Mucosa of stomach (tissue), 1 donor: Measurements from ENCODE around the gene TFB2M.
"Not testable (repeated sequence)": the region's sequence is repeated elsewhere in the genome, so short reads cannot be mapped to it uniquely, and the experiment has no call there.

Source experiments
- H3K27me3 ChIP-seq: one replicate; pipeline ENCODE4 v1.7.0; 2013; ENCODE audit warnings: mild to moderate bottlenecking, low read length; ENCODE audit not compliant: control insufficient read depth, insufficient read depth
- H3K36me3 ChIP-seq: one replicate; pipeline ENCODE4 v1.7.0; 2013; ENCODE audit warnings: low read length; ENCODE audit not compliant: control insufficient read depth, insufficient read depth
- H3K4me1 ChIP-seq: one replicate; pipeline ENCODE4 v1.7.0; 2013; ENCODE audit warnings: mild to moderate bottlenecking, low read length; ENCODE audit not compliant: control insufficient read depth, insufficient read depth
- H3K4me3 ChIP-seq: one replicate; pipeline ENCODE4 v1.7.0; 2013; ENCODE audit warnings: low read length
- H3K9ac ChIP-seq: one replicate; pipeline ENCODE4 v1.7.0; 2013; ENCODE audit warnings: mild to moderate bottlenecking, low read length, moderate library complexity
- H3K9me3 ChIP-seq: one replicate; pipeline ENCODE4 v1.7.0; 2013; ENCODE audit warnings: mild to moderate bottlenecking, low read length, moderate library complexity; ENCODE audit not compliant: control insufficient read depth
- donor health status: Pancreatic carcinoma.

TFB2M gene, protein sequence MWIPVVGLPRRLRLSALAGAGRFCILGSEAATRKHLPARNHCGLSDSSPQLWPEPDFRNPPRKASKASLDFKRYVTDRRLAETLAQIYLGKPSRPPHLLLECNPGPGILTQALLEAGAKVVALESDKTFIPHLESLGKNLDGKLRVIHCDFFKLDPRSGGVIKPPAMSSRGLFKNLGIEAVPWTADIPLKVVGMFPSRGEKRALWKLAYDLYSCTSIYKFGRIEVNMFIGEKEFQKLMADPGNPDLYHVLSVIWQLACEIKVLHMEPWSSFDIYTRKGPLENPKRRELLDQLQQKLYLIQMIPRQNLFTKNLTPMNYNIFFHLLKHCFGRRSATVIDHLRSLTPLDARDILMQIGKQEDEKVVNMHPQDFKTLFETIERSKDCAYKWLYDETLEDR

DNA sequence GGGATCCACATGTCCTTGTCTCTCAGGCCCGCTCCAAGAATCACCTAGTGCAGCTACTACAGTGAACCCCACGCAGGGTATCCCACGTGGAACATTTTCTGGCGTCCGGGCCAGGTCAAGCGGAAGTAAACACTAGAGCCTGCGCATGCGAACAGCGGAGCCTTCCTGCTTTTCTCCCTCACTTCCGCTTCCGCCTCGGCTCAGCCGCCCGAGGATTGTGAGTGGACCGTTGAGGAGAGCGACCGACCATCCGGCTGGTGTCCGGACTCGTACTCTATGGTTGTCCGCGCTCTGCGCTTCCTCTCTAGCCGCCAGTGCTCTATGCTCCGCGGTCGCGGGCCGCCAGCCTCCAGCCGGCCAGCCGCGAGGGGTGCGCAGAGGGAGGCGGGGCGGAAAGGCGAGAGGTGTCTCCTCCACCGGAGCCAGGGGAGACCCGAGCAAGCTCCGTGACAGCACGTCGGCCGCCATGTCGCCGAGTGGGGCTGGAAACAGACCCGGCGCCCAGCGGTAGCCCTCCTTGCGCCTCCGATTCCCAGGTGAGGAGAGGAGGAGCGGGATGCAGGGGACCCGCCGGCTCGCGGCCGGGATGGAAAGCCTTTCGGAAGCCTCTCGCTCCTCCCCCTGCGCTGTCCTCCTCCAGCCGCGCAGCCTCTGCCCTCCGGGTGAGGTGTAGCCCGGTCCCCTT lies at the start of gene TFB2M, which contains the start of gene CNST:
Gene TFB2M (minus strand): TSS at position 134 of the 685 bp plus-strand sequence. CDS start 123 bp downstream, at position 11.
Gene CNST (plus strand): TSS at position 329 of the 685 bp plus-strand sequence. CDS start 25,107 bp downstream, outside the sequence.
- no peaks in the 10 kb centered on the region for H3K27me3 ChIP-seq
- peak within 1 kb of the TSS; percentile 96 for H3K9ac ChIP-seq
- no peaks in the 10 kb centered on the region for H3K36me3 ChIP-seq
- H3K4me1 ChIP-seq = peaks cover 12% of the 10 kb centered on the region
- H3K9me3 ChIP-seq = no peaks in the 10 kb centered on the region
- H3K4me3 ChIP-seq = peak within 1 kb of the TSS; percentile 95

DNA sequence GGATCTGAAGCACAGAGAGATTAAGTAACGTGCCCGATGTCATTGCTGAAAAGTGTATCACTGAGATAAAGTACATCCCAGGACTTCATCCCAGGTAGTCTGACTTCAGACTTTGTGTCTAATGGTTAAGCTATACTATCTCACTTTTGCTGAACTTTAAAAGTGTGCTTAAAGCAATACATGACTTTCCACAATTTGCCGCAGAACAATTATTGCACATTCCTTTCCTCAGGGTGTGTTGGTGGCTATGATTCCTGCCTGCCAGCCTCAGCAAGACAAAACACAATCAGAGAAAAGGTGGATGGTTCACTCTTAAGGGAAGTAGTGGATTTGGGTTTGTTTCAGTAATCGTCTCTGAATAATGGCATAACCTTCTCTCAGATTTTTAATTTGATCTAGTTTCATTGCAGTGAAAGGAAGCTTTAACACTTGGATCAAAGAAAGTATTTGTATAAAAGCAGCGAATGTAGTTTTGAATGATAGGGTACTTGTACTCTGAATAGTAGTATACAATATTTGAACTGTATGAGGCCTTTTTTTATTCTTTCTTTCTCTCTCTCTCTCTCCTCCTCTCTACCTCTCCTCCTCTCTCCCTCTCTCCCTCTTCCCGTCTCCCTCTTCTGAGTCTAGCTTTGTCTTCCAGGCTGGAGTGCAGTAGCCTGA lies 47.2 kb upstream of the TFB2M start:
- Histone ChIP-seq H3K4me1 (peaks cover 20% of the 10 kb centered on the region), H3K9ac (no peak overlapping the region), H3K9me3 (no peaks in the 10 kb centered on the region), H3K36me3 (no peaks in the 10 kb centered on the region), H3K4me3 (no peak overlapping the region), H3K27me3 (no peaks in the 10 kb centered on the region)

DNA sequence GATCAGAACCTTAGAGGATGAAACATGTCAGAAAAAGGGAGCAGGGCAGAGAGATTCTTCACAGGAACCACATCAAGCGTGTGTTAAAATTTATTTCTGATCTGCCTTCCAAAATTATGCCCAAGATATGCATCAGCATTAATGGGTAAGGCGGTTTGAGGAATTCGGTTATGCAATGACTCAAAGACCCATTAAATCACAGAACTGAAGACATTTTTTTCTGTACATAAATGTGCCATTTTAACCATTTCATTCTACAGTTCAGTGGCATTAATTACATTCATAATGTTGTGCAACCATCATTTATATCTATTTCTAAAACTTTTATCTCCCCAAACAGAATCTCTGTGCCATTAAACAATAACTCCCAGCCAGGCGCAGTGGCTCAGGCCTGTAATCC lies 43.6 kb upstream of the TFB2M start:
- no peaks in the 10 kb centered on the region for H3K9me3 ChIP-seq
- no peaks in the 10 kb centered on the region for H3K27me3 ChIP-seq
- no peak overlapping the region for H3K9ac ChIP-seq
- H3K4me3 ChIP-seq = no peak overlapping the region
- H3K4me1 ChIP-seq = peaks cover 10% of the 10 kb centered on the region
- H3K36me3 ChIP-seq = no peaks in the 10 kb centered on the region

DNA sequence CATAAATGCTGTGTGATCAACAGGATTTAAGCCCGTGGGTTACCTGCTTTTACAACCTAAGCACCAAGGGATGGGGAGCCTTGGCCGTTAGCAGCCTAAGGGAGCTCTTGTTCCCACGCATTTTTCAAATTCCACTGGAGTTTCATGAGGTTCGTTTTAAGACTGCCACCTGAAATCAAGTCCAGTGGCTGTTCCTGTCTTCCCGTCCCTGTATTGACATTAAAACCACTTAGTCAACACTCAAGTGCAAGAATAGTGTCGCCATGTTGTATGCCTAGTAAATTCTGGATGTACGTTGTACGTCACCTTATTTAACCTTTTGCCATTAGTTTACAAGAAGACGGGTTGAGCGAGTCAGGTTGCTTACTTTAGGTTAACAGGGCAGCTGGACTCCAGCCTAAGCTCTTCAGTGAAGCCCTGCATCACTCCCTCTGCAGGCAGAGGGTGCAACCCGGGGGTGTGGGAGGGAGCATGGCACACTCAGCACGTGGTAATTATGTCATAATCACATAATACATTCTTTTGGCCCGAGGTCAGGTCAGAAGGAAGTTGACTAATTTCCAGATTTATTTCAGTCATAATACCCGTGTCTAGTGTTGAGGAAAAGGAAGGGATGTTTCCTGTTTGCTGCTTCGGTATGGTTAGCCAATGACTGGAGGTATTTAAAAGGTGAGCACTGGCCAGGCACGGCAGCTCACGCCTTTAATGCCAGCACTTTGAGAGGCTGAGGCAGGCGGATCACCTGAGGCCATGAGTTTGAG lies 42.7 kb upstream of the TFB2M start:
- H3K36me3 ChIP-seq = no peaks in the 10 kb centered on the region
- H3K4me3 ChIP-seq = no peak overlapping the region
- no peaks in the 10 kb centered on the region for H3K27me3 ChIP-seq
- no peaks in the 10 kb centered on the region for H3K9me3 ChIP-seq
- H3K9ac ChIP-seq = no peak overlapping the region
- peaks cover 10% of the 10 kb centered on the region for H3K4me1 ChIP-seq

DNA sequence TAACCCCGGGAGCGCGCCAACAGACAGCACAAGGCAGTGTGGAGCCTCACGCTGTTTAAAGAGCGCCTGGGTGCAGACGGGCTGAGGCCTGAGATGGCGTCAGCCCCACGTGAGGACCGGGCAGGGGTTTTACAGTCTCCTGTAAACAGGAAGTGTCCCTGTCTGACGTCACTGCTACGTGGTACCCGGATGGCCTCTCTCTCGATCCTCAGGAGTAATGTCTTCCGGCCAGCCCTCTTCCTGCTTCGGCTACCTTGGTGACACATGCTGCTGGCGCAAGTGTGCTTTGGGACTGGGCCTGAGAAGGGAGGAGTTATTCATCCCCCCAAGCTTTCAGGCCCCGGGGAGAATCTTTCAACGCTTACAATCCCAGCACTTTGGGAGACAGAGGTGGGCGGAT lies 41.4 kb upstream of the TFB2M start:
- no peak overlapping the region for H3K4me3 ChIP-seq
- H3K9me3 ChIP-seq = no peaks in the 10 kb centered on the region
- H3K9ac ChIP-seq = no peak overlapping the region
- H3K27me3 ChIP-seq = no peaks in the 10 kb centered on the region
- peaks cover 10% of the 10 kb centered on the region for H3K4me1 ChIP-seq
- H3K36me3 ChIP-seq = no peaks in the 10 kb centered on the region

DNA sequence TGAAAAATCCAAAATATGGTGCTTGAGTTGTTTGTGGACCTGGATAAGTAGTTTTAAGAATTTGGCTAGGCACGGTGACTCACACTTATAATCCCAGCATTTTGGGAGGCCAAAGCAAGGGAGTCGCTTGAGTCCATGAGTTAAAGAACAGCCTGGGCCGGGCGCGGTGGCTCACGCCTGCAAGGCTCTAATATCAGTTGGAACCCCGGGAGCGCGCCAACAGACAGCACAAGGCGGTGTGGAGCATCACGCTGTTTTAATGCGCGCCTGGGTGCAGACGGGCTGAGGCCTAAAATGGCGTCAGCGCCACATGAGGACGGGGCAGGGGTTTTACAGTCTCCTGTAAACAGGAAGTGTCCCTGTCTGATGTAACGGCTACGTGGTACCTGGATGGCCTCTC lies 39.2 kb upstream of the TFB2M start:
- not testable (repeated sequence) for H3K27me3 ChIP-seq, H3K36me3 ChIP-seq, H3K9me3 ChIP-seq, H3K9ac ChIP-seq, H3K4me3 ChIP-seq, H3K4me1 ChIP-seq

DNA sequence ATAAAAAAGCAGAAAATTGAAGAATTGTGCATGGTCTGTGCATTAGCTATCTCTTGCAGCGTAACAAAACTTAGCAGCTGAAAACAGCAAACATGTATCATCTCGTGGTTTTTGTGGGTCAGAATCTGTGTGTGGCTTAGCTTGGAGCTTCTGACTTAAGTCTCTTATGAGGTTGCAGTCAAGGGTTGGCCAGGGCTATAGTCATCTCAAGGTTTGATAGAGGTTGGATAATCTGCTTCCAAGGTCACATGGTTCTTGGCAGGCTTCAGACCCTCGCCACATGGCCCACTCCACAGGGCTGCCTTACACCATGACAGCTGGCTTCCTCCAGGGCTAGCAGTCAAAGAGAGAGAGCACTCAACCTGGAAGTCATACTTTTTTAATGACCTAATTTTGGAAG lies 36.1 kb upstream of the TFB2M start:
- no peaks in the 10 kb centered on the region for H3K9me3 ChIP-seq
- H3K9ac ChIP-seq = no peak overlapping the region
- no peaks in the 10 kb centered on the region for H3K27me3 ChIP-seq
- H3K4me3 ChIP-seq = no peak overlapping the region
- no peaks in the 10 kb centered on the region for H3K36me3 ChIP-seq
- peaks cover 9% of the 10 kb centered on the region for H3K4me1 ChIP-seq

DNA sequence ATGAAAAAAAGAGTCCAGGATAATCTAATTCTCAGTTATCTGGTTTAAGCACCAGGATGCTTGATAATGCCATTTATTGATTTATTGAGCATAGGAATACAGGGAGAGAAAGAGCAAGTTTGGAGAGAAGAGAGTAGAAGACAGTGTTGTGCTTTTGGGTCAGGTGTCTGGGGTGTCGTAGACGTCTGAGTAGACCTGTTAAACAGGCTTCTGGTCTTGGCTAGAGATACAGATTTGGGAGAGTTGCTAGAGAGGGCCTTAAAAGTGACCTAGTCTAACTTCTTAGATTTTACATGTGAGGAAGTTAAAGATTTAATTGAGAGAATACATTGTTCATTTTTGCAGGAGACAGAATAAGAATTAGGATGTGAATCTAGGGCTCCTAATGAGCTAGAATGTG lies 34.5 kb upstream of the TFB2M start:
- Histone ChIP-seq H3K4me3 (no peak overlapping the region), H3K36me3 (no peaks in the 10 kb centered on the region), H3K27me3 (no peaks in the 10 kb centered on the region), H3K4me1 (peaks cover 11% of the 10 kb centered on the region), H3K9me3 (no peaks in the 10 kb centered on the region), H3K9ac (no peak overlapping the region)

DNA sequence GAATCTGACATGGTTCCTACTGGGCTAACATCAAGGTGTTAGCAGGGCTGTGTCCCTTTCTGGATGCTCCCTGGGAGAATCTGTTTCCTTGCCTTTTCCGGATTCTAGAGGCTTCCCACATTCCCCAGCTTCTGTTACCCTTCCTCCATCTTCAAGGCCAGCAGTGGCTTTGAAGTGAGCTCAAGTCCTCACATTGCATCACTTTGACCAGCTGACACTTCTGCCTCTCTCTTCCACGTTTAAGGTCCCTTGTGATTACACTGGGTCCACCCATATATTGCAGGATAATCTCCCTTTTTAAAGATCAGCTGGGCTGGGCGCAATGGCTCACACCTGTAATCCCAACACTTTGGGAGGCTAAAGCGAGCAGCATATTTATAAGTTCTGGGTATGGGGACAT lies 33.3 kb upstream of the TFB2M start:
- Histone ChIP-seq H3K9ac (no peak overlapping the region), H3K4me3 (no peak overlapping the region), H3K9me3 (no peaks in the 10 kb centered on the region), H3K27me3 (no peaks in the 10 kb centered on the region), H3K36me3 (no peaks in the 10 kb centered on the region), H3K4me1 (peaks cover 11% of the 10 kb centered on the region)

DNA sequence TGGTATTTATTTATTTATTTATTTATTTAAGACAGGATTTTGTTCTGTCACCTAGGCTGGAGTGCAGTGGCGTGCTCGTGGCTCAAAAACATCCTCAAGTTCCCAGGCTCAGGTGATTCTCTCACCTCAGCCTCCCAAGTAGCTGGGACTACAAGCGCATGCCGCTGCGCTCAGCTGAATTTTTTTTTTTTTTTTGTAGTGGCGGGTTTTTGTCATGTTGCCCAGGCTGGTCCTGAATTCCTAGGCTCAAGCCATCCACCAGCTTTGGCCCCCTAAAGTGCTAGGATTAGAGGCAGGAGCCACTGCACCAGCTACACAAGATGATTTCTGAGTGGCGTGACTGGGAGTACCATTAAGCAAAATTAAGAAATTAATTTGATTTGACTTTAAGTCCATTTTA lies 31.9 kb upstream of the TFB2M start:
- Histone ChIP-seq H3K4me3 (no peak overlapping the region), H3K4me1 (peaks cover 15% of the 10 kb centered on the region), H3K27me3 (no peaks in the 10 kb centered on the region), H3K9ac (no peak overlapping the region), H3K36me3 (no peaks in the 10 kb centered on the region), H3K9me3 (no peaks in the 10 kb centered on the region)

DNA sequence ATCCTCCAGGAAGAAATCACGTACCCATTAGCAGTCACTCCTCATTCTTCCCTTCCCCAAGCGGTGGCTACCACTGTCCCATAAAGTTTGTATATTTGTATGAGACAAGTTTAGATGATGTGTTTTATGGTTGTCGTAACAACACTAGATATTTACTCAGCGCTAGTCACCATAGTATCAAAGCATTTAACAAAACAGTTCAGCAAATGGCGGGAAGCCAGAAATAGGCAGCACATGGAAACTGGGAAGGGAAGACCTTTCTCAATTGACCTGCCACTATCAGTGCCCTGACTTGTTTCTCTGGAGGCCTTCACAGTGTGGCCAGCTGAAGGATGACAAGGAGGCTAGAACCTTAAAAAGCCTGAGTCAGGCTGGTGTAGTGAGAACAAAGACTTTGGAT lies 31.3 kb upstream of the TFB2M start:
- no peaks in the 10 kb centered on the region for H3K9me3 ChIP-seq
- H3K9ac ChIP-seq = no peak overlapping the region
- no peak overlapping the region for H3K4me3 ChIP-seq
- no peaks in the 10 kb centered on the region for H3K27me3 ChIP-seq
- peaks cover 15% of the 10 kb centered on the region for H3K4me1 ChIP-seq
- H3K36me3 ChIP-seq = no peaks in the 10 kb centered on the region
